ENCODE data around the gene SEC61B. TPM values are rescaled to one million over a fixed set of nuclear protein-coding genes. Genes with fewer than 3 reads are reported as not detected.

SEC61B gene
- total RNA-seq, 3 donors from 2014 or later = 81.5 to 122 (median 81.7) TPM

GRCh38 chr9:99274495-99274894 is 52.4 kb downstream of the SEC61B start:
- no peak for ATAC-seq
- DNase-seq = no peak
- no peak for TF ChIP-seq CTCF (IDR thresholded peaks at IDR 0.05)
- no peak overlapping the region for H3K4me3 ChIP-seq
- no peaks in the 10 kb centered on the region for H3K4me1 ChIP-seq (ENCODE audit: low read depth)
- no peaks in the 10 kb centered on the region for H3K9me3 ChIP-seq
- intact Hi-C loops (cut with DNase I, micrococcal nuclease) = no loop called here
- H3K36me3 ChIP-seq (ENCODE audit: low read depth) = no peaks in the 10 kb centered on the region

Other genes with a start within 250 kb of the SEC61B start
- 10 to 100 TPM; 23.7 to 71.6 (median 24.7) TPM for gene TGFBR1, start 117.2 kb upstream of the SEC61B start, total RNA-seq
- 10 to 100 TPM; 27.0 to 30.5 (median 30.0) TPM for gene ALG2, start 340 bp upstream of the SEC61B start, total RNA-seq

Data from mucosa of descending colon (tissue), 3 donors.